Bronchial epithelial cell (primary cell): Measurements from ENCODE around the gene TMEM121B. TPM values are rescaled to one million over a fixed set of nuclear protein-coding genes. Genes with fewer than 3 reads are reported as not detected.

Source experiments
- DNase-seq: peaks from one replicate; pipeline ENCODE4 v3.0.0-alpha.2; 2010; ENCODE audit warnings: low read depth
- FAIRE-seq: peaks from 2 replicates; lab custom pipeline; 2011; peaks lifted over from hg19 to GRCh38; lab: Jason Lieb, UNC
- H3K27me3 ChIP-seq: 2 replicates; pipeline ENCODE4 v1.5.1; 2011; ENCODE audit warnings: low read length; ENCODE audit not compliant: control insufficient read depth, insufficient read depth
- H3K36me3 ChIP-seq: 2 replicates; pipeline ENCODE4 v1.5.1; 2011; ENCODE audit warnings: low read length; ENCODE audit not compliant: control insufficient read depth, insufficient read depth
- H3K4me3 ChIP-seq: 2 replicates; pipeline ENCODE4 v1.5.1; 2011; ENCODE audit warnings: mild to moderate bottlenecking, low read depth, low read length, control low read depth
- CTCF ChIP-seq: IDR thresholded peaks from 2 replicates; pipeline ENCODE4 v1.5.1; 2011; ENCODE audit warnings: mild to moderate bottlenecking, moderate library complexity, low read length, control low read depth, inconsistent platforms; ENCODE audit not compliant: insufficient read depth, severe bottlenecking
- total RNA-seq: library from RNA; depleted of rRNA; stranded (reverse); fragments of >200 nt; gene quantifications from 2 replicates; pipeline ENCODE4 v1.2.1, GENCODE V29; 2014

TMEM121B gene
- total RNA-seq, 1 donor from 2014 or later: not detected

- no peak overlapping the region for H3K4me3 ChIP-seq
- FAIRE-seq (no peak), DNase-seq (no peak)
- H3K36me3 ChIP-seq: no peaks in the 10 kb centered on the region
- no peak for TF ChIP-seq CTCF
- H3K27me3 ChIP-seq: no peaks in the 10 kb centered on the region
Observed at GRCh38 chr22:17083811-17084441, 37.2 kb downstream of the TMEM121B start.

GRCh38 chr22:17083255-17083654, 37.9 kb downstream of the TMEM121B start:
- FAIRE-seq (no peak), DNase-seq (no peak)
- no peak for TF ChIP-seq CTCF
- Histone ChIP-seq H3K27me3 (no peaks in the 10 kb centered on the region), H3K4me3 (no peak overlapping the region), H3K36me3 (no peaks in the 10 kb centered on the region)

GRCh38 chr22:17079572-17079971, 41.6 kb downstream of the TMEM121B start:
- DNase-seq: no peak

GRCh38 chr22:17077255-17077654, 43.9 kb downstream of the TMEM121B start:
- no peak for TF ChIP-seq CTCF
- H3K27me3 ChIP-seq: no peaks in the 10 kb centered on the region
- H3K4me3 ChIP-seq: no peak overlapping the region
- DNase-seq: peak; percentile 41
- H3K36me3 ChIP-seq: no peaks in the 10 kb centered on the region
- no peak for FAIRE-seq

More at GRCh38 chr22:17079572-17079971, 41.6 kb downstream of the TMEM121B start:
- Histone ChIP-seq H3K4me3 (no peak overlapping the region), H3K27me3 (no peaks in the 10 kb centered on the region), H3K36me3 (no peaks in the 10 kb centered on the region)
- no peak for TF ChIP-seq CTCF
- FAIRE-seq: no peak

- no peaks in the 10 kb centered on the region for H3K27me3 ChIP-seq
- FAIRE-seq (no peak), DNase-seq (no peak)
- no peak for TF ChIP-seq CTCF
- H3K36me3 ChIP-seq: no peaks in the 10 kb centered on the region
- no peak overlapping the region for H3K4me3 ChIP-seq
Observed at GRCh38 chr22:17074648-17075002, 46.5 kb downstream of the TMEM121B start.

- no peaks in the 10 kb centered on the region for H3K27me3 ChIP-seq
- DNase-seq (no peak), FAIRE-seq (no peak)
- no peak for TF ChIP-seq CTCF
- no peaks in the 10 kb centered on the region for H3K36me3 ChIP-seq
- no peak overlapping the region for H3K4me3 ChIP-seq
Observed at GRCh38 chr22:17072877-17073276, 48.3 kb downstream of the TMEM121B start.
